Endothelial cell of umbilical vein (primary cell): ENCODE results near the gene CBX3. TPM values are rescaled to one million over a fixed set of nuclear protein-coding genes. Genes with fewer than 3 reads are reported as not detected.

ENCODE experiments used
- BruUV-seq: library from RNA; stranded (reverse); fragments of 400-500 nt; replicated peaks from 2 replicates; lab custom pipeline; 2021; lab: Mats Ljungman, UMichigan
- CTCF ChIA-PET: fragments of 300-600, 350-600 bp; sonication (Branson Sonifier 250); formaldehyde crosslinking; loops from one replicate; lab custom pipeline; 2021; ENCODE audit warnings: antibody characterized with exemption, inconsistent platforms; lab: Charles Lee
- POLR2A ChIA-PET: fragments of 300-600, 350-600 bp; sonication (Branson Sonifier 250); formaldehyde crosslinking; loops from one replicate; lab custom pipeline; 2021; ENCODE audit warnings: antibody characterized with exemption, inconsistent platforms; lab: Charles Lee
- DNase-seq: peaks from one replicate; pipeline ENCODE4 v3.0.0-alpha.2; 2011; ENCODE audit warnings: low read depth, low spot score
- FAIRE-seq: peaks from 2 replicates; lab custom pipeline; 2011; peaks lifted over from hg19 to GRCh38; lab: Jason Lieb, UNC
- H2AFZ ChIP-seq: 2 replicates; pipeline ENCODE4 v1.6.0; 2012; ENCODE audit warnings: low read depth, low read length, control low read depth, inconsistent platforms
- H3K27ac ChIP-seq: 2 replicates; pipeline ENCODE4 v1.5.1; 2011; ENCODE audit warnings: low read depth, mild to moderate bottlenecking, control low read depth, low read length, moderate library complexity; ENCODE audit not compliant: insufficient read depth
- H3K27me3 ChIP-seq, 2 experiments: 2 replicates each; pipeline versions ENCODE4 v1.6.0 to v1.6.1; 2011; ENCODE audit warnings: low read length in 2 of 2, mixed read lengths in 1 of 2; ENCODE audit not compliant: control insufficient read depth in 2 of 2, insufficient read depth in 2 of 2
- H3K36me3 ChIP-seq, 2 experiments: 2 replicates in 1 of 2; 3 replicates in 1 of 2; pipeline ENCODE4 v1.5.1; 2011; ENCODE audit warnings: low read length in 2 of 2, mild to moderate bottlenecking in 1 of 2, moderate library complexity in 1 of 2; ENCODE audit not compliant: control insufficient read depth in 2 of 2, insufficient read depth in 2 of 2; ENCODE audit errors: extremely low read depth in 1 of 2
- H3K4me1 ChIP-seq: 3 replicates; pipeline ENCODE4 v1.5.1; 2011; ENCODE audit warnings: mild to moderate bottlenecking, low read length; ENCODE audit not compliant: control insufficient read depth, insufficient read depth; ENCODE audit errors: extremely low read depth
- H3K4me2 ChIP-seq: 2 replicates; pipeline ENCODE4 v1.6.1; 2011; ENCODE audit warnings: low read length, control low read depth, mixed read lengths; ENCODE audit not compliant: insufficient read depth
- H3K4me3 ChIP-seq, 3 experiments: fragments of 200-600 bp in 1 of 3; sonication (generic), shearing (Covaris generic) in 1 of 3; replicated peaks in 1 of 3; 2 replicates each; pipeline ENCODE4 v1.5.1; 2011 to 2016; ENCODE audit warnings: control low read depth in 3 of 3, low read length in 3 of 3, mild to moderate bottlenecking in 2 of 3, inconsistent platforms in 1 of 3, low read depth in 1 of 3, moderate library complexity in 1 of 3; ENCODE audit not compliant: insufficient read depth in 1 of 3
- H3K79me2 ChIP-seq: 2 replicates; pipeline ENCODE4 v1.6.0; 2012; ENCODE audit warnings: low read length, inconsistent platforms; ENCODE audit not compliant: control insufficient read depth, insufficient read depth
- H3K9ac ChIP-seq: replicated peaks from 2 replicates; pipeline ENCODE3; 2011; ENCODE audit warnings: low read length, control low read depth; ENCODE audit not compliant: insufficient read depth; ENCODE audit errors: extremely low read depth
- H3K9me1 ChIP-seq: replicated peaks from 3 replicates; pipeline ENCODE4 v1.6.0; 2011; ENCODE audit warnings: mild to moderate bottlenecking, low read length; ENCODE audit not compliant: control insufficient read depth, insufficient read depth; ENCODE audit errors: extremely low read depth
- H3K9me3 ChIP-seq: replicated peaks from 2 replicates; pipeline ENCODE4 v1.5.1; 2012; ENCODE audit warnings: low read length, inconsistent platforms; ENCODE audit not compliant: control insufficient read depth, insufficient read depth
- H4K20me1 ChIP-seq: replicated peaks from 2 replicates; pipeline ENCODE3; 2011; ENCODE audit warnings: mild to moderate bottlenecking, low read length; ENCODE audit not compliant: control insufficient read depth, insufficient read depth; ENCODE audit errors: extremely low read depth
- CTCF ChIP-seq, 2 donors: IDR thresholded peaks; 1 replicate in 1 of 2; 2 replicates in 1 of 2; pipeline ENCODE4 v1.5.1; 2011; ENCODE audit warnings: low read length in 2 of 2, mild to moderate bottlenecking in 2 of 2, moderate library complexity in 2 of 2, control low read depth in 1 of 2, inconsistent platforms in 1 of 2, low read depth in 1 of 2; ENCODE audit not compliant: insufficient read depth in 1 of 2; ENCODE audit errors: extremely low read depth in 1 of 2
- EZH2 ChIP-seq: IDR thresholded peaks from 2 replicates; pipeline ENCODE4 v1.6.1; 2012; ENCODE audit warnings: borderline replicate concordance, low read depth, mild to moderate bottlenecking, moderate library complexity, low read length, inconsistent platforms; ENCODE audit not compliant: severe bottlenecking
- FOS ChIP-seq: IDR thresholded peaks from 2 replicates; pipeline ENCODE4 v1.6.1; 2011; ENCODE audit warnings: mild to moderate bottlenecking, low read length, moderate library complexity, borderline replicate concordance; ENCODE audit not compliant: insufficient read depth
- GATA2 ChIP-seq: IDR thresholded peaks from 2 replicates; pipeline ENCODE4 v1.7.0; 2011; ENCODE audit warnings: low read depth, mild to moderate bottlenecking, moderate library complexity, mixed read lengths, low read length; ENCODE audit not compliant: insufficient read length, insufficient read depth
- JUN ChIP-seq: IDR thresholded peaks from 2 replicates; pipeline ENCODE4 v1.6.1; 2011; ENCODE audit warnings: borderline replicate concordance, low read depth; ENCODE audit not compliant: insufficient read length, insufficient read depth
- MAX ChIP-seq: IDR thresholded peaks from 2 replicates; pipeline ENCODE4 v1.6.1; 2011; ENCODE audit not compliant: insufficient read depth, insufficient read length
- MYC ChIP-seq: IDR thresholded peaks from one replicate; pipeline ENCODE4 v1.6.1; 2011; ENCODE audit warnings: mild to moderate bottlenecking, low read depth, low read length
- POLR2A ChIP-seq: IDR thresholded peaks from 2 replicates; pipeline ENCODE4 v1.6.1; 2012; ENCODE audit warnings: low read depth, mild to moderate bottlenecking, control low read depth, low read length
- POLR2AphosphoS5 ChIP-seq: IDR thresholded peaks from 2 replicates; pipeline ENCODE4 v1.6.1; 2012; ENCODE audit warnings: low read depth, mild to moderate bottlenecking, control low read depth, low read length, moderate library complexity; ENCODE audit not compliant: insufficient read depth
- dilution Hi-C: fragments of 300-500 bp; cut with MboI; formaldehyde crosslinking; loops from one replicate; pipeline ENCODE4 v1.15.0; 2019; ENCODE audit warnings: low sequenced_read_pairs; ENCODE audit not compliant: extremely low pct_ligation_motif_present
- intact Hi-C: fragments of 100-400 bp; cut with micrococcal nuclease; formaldehyde crosslinking; loops from one replicate; pipeline ENCODE4 v1.10.0; 2022
- polyA plus RNA-seq, 4 experiments: library from polyadenylated mRNA; depleted of rRNA in 3 of 4; stranded (reverse) in 3 of 4; unstranded in 1 of 4; fragments of >200 nt; gene quantifications; 2 replicates each; pipeline versions ENCODE4 v1.2.1 to v1.2.3, GENCODE V29; 2011 to 2012; ENCODE audit warnings: missing spikeins in 1 of 4
- total RNA-seq: library from RNA; stranded (reverse); gene quantifications from 2 replicates; pipeline ENCODE4 v1.2.3, GENCODE V29; 2021

Gene CBX3
- total and polyA plus RNA-seq, 2 donors (not counting 3 experiments of a cell fraction or from before 2014, with no cell fraction given), result 47.5 to 200 TPM

- H3K36me3 ChIP-seq, result no peaks in the 10 kb centered on the region
- no peaks in the 10 kb centered on the region for H3K4me1 ChIP-seq
- no peak overlapping the region for H2AFZ ChIP-seq
- H3K27ac ChIP-seq, result no peak overlapping the region
- no peak overlapping the region for H3K4me3 ChIP-seq
- ChIA-PET CTCF (no interaction called here), POLR2A (no interaction called here)
- H3K9me3 ChIP-seq, result no peaks in the 10 kb centered on the region
- H4K20me1 ChIP-seq, result no peaks in the 10 kb centered on the region
- H3K27me3 ChIP-seq, result peaks cover 6 to 8% of the 10 kb centered on the region in 2 experiments
- DNase-seq (no peak), FAIRE-seq (no peak)
- H3K9me1 ChIP-seq, result no peaks in the 10 kb centered on the region
- no peak overlapping the region for H3K4me2 ChIP-seq
- TF ChIP-seq MAX, result no peak
- TF ChIP-seq CTCF (IDR thresholded peaks at IDR 0.05; ENCODE audit: extremely low read depth in 1 of 2, insufficient read depth in 1 of 2, low read depth in 1 of 2, low read length in 2 of 2), result no peak
- TF ChIP-seq POLR2A, result no peak
- no peak for TF ChIP-seq EZH2
- no peak for TF ChIP-seq JUN
- TF ChIP-seq POLR2AphosphoS5, result no peak
- TF ChIP-seq MYC, result no peak
- no peak for TF ChIP-seq GATA2
- TF ChIP-seq FOS, result no peak
- dilution Hi-C loops (no loop called here), intact Hi-C loops (no loop called here)
- no TSS peak for BruUV-seq
- H3K9ac ChIP-seq, result no peak overlapping the region
- no peaks in the 10 kb centered on the region for H3K79me2 ChIP-seq
Measured at GRCh38 chr7:26238032-26238431, 36.5 kb downstream of the CBX3 start.
